Measurements from ENCODE around the gene MAB21L4. TPM values are rescaled to one million over a fixed set of nuclear protein-coding genes. Genes with fewer than 3 reads are reported as not detected.

Gene MAB21L4
- total RNA-seq, 1 donor from 2014 or later, result 148 TPM

- ATAC-seq, result peak; percentile 14
Measured at GRCh38 chr2:240894006-240894405, 1.9 kb downstream of the MAB21L4 start.

DNA sequence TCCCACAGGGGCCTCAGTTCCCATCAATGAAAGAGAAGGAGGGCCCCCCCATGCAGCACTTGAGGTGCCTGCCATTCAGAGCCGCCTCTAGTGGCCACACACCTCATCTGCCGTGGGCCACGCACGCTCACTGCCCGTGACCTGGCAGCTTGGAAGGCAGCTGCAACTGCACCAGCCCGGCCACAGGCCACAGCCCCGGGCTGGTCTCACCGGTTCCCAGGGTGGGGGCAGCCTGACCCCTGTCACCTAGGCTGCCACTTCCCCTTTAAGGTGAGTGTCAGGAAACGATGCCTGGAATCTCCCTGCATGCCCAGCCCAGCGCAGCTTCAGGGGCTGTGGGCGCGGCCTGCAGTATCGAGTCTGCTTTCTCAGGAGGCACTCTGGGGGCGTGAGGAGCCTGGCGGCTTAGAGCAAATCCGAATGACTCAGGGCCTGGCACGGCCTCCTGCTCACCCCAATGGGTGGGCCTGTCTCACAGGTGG is 2.6 kb downstream of the MAB21L4 start:
- ATAC-seq, result peak; percentile 62

GRCh38 chr2:240892925-240893324 is 3.0 kb downstream of the MAB21L4 start:
- ATAC-seq, result no peak

DNA sequence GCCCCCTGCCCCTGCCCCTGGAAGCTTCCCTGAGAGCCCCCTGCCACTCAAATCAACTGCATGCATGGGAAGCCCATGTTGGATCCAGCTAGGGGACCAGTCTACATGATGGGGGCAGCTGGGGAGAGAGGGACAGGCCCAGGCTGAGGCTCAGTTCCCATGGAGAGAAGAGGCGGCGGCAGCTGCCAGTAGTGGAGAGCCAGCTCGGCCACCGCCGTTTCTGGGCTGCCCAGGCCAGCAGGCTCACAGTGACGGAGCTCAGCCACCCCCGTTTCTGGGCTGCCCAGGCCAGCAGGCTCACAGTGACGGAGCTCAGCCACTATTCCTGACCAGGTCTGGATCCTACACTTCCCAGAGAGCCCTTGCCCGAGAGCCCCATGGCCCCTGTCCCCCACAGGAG is 3.6 kb downstream of the MAB21L4 start:
- no peak for ATAC-seq

DNA sequence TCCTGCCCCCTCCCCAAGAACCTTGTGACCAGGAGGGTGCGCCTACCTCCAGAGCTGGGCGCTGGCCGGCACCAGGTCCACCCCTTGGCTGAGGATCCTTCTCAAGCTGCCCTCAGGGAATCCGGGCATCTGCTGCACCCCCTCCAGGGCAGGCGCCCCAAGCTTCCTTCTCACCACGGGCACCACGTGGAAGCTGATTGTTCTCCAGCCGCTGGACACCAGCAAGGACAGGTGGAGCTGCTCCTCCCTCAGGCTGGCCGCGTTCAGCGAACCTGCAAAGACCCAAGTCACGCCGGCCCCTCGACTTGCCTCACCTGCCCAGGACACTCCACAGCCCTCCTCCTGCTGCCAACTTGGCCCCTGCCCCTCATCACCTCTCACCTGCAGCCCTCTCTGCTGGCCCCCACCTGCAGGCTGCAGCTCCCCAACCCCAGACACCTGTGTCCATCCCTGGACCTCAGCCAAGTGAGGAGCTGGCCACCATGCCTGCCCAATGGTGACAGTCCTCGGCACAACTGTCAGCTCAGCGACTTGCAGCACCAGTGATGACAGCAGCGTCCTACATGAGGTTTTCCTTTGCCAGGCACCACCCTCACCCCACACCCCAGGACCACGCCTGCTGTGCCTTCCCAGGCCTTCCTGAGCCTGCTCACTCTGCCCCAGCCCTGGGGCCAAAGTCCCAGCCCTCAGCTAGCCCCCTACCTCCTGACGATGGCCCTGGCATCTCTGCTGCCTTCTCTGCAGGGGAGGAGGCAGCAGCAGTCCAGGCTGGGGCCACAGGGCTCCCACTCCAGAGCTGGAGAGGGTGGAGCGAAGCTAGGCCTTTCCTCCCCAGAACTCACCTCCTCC is 4.2 kb downstream of the MAB21L4 start:
- peak; percentile 8 for ATAC-seq

- no peak for ATAC-seq
Measured at GRCh38 chr2:240890691-240891090, 5.3 kb downstream of the MAB21L4 start.

DNA sequence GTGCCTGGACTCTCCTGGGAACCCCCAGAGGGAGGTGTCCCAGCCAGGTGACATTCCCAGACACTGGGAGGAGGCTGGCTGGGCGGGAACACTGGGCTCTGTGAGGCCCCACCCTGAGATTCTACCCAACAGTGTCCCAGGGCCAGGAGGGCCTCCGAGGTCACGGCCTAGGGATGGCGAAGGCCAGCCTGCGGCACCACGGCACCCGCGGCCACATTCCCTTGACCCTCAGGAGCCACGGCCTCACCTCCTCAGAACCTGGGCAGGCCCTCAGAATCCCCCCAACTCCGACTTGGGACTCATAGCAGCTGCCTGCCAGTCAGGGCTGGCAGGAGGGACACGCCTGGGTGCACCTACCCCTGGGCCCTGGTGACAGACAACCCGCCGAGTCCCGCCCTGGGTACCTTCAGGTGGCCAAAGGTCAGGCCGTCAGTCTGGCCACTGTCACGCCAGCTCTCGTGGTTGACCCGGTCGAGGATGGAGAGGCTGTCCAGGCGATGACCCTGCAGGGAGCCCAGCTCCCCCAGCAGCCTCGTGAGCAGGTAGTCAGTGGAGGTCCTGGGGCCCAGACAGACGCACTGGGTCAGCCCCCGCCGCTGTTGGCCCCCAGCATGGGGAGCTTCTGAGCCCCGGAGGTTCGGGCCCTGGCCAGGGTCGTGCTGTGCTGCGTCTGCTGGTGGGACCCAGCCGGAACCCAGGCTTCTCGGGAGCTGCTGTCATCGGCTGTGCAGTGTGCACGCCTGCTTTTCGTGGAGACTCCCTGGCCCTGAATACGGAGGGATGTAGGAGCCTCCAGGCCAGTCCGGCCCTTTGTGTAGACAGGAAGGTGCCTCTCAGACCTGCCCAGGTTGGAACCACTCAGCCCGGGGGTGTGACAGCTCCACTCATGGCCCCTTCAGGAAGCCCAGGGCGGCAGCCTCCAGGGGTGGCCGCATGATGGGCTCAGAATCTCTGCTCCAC is 6.1 kb downstream of the MAB21L4 start:
- no peak for ATAC-seq

DNA sequence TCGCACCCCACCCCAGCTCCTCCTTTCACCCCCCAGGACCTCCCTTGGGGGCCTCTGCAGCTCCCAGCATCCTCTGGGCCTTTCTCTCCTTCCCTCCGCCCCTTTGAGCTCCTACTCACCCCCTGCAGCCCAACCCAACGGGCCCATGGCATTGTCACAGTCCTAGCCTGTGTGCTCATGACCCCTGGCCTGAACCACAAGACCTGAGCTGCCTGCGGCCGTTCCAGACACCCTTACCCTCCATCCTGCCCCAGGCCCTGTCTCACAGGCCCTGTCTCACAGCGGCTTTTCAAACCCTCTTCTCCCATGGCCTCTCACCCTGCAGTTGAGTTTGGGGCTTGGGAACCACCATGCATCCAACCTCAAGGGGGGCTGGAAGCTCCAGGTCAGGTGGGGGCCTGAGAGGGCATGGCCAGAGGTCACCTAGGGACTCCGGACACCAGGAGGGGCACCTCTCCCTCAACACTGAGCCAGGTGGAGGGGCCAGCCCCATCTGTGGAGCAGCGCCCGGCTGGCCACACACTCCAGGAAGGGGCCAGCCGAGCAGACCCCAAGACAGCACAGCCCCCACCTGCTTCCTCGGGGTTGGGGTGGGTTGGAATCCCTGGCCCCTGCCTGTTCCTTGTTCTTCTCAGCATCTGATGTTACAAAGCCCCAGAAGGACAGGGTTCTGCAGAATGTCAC is 6.9 kb downstream of the MAB21L4 start:
- no peak for ATAC-seq

DNA sequence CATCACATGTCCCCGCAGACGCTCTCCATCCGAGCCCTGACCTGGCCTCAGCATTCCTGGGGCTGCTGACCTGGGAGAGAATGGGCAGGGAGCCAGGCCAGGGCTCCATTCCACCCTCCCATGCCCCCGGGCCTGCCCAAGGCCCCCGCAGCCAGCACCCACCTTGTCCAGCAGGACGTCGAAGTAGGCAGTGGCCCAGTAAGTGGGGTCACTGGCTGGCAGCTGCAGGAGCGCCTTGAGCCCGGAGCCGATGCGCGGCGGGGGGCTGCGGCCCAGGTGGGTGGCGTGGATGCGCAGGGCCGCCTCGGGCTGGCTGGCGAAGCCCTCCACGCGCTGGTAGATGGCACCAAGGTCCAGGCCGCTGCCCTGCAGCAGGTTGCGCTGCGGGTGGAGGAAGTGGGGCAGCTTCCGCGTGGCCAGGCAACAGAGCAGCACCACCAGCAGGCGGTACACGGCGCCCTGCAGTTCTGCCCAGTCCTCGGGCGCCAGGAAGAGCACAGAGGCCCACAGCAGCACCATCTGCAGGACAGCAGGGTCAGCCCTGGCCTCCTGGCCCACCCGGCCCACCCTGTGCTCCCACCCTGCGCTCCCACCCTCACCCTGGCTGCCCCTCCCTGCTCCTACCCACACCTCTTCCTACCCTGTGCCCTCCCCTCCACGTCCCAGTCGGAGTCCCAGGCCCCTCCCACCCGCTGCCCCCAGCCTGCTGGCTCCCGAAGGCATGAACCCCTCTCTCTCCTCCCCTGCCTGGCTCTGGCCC is 7.6 kb downstream of the MAB21L4 start:
- ATAC-seq, result no peak

- ATAC-seq, result no peak
Measured at GRCh38 chr2:240887631-240888030, 8.3 kb downstream of the MAB21L4 start.

DNA sequence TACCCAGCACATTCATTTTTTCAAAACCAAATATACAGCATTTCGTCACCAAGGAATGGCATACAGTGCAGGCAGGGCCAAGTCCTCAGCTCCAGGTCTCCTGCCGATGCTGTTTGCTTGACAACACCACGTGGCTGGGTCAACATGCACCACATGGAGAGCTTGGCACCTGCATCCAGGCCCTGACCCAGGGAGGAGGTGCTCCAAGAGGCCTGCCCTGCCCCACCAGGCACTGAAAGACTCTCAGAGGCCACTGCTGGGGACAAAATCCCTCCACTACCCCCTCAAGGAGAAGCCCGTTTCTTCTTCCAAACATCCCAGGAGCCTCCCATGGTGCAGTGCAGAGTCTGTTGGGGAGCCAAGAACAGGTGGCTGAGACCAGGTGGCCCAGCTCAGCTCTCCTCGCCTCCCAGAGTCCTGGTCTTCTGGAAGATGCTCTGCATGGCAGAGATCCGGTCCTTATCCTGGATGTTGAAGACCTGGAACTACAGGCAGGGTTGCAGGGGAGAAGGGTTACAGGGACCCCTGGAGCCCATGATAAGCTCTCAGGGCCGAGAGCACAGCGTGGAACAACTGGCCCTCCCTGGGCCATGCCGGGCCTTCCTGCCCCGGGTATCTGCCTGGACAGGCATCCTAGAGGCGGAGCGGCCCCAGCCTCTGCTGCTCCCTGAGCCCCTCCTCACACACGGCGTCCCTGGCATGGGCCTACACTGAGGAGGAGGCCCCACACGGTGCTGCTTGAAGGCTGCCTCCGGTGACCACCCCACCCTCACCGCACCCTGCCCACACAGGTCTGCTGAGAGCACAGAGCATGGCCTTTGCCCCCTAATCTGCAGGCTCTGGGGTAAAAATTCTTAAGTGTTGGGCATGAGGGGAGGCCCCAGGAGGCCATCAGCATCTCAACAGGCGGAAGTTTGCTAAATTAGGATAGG is 9.0 kb downstream of the MAB21L4 start:
- ATAC-seq, result no peak

GRCh38 chr2:240886023-240886565 is 9.9 kb downstream of the MAB21L4 start:
- ATAC-seq, result no peak

- ATAC-seq, result no peak
Measured at GRCh38 chr2:240885566-240885965, 10.4 kb downstream of the MAB21L4 start.

DNA sequence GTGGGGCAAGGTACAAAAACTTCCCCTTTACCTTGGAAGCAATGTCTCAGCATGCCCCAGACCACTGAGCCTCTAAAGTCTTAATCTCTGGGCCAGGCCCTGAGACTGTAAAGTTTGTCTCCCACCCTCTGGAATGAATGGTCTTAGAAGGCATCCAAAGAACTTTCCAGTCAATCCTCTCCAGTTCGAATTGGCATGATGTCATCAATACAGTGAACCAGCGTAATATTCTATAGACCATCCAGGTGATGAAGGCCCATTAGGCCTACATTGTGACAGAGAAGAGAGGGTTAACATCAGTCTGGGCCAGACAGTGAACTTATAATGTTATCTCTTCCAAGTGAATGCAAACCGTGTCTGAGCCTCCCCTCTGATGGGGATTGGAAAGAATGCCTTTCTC is 11.2 kb downstream of the MAB21L4 start:
- ATAC-seq, result no peak

DNA sequence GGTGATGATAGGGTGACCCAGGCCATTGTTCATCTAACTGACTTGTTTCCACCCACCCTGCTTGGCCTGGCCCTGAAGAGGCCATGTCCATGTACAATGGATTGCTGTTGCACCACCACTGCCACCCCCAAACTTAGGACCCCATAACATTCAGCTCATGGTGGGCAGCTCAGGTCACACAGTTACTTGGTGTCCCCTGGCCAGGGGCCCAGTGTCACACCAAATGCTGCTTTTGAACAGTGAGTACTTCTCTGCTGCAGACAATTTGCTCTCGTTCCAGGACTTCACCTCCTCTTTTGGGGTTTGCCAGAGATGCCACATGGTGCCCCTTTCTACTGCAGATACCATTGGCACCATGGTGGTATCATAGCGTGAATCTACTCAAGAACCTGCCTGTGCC is 11.7 kb downstream of the MAB21L4 start:
- no peak for ATAC-seq

- ATAC-seq, result no peak
Measured at GRCh38 chr2:240881913-240882312, 14.0 kb downstream of the MAB21L4 start.

- ATAC-seq, result peak; percentile 27
Measured at GRCh38 chr2:240879105-240879504, 16.9 kb downstream of the MAB21L4 start.

- ATAC-seq, result peak; percentile 9
Measured at GRCh38 chr2:240878341-240878936, 17.5 kb downstream of the MAB21L4 start.

DNA sequence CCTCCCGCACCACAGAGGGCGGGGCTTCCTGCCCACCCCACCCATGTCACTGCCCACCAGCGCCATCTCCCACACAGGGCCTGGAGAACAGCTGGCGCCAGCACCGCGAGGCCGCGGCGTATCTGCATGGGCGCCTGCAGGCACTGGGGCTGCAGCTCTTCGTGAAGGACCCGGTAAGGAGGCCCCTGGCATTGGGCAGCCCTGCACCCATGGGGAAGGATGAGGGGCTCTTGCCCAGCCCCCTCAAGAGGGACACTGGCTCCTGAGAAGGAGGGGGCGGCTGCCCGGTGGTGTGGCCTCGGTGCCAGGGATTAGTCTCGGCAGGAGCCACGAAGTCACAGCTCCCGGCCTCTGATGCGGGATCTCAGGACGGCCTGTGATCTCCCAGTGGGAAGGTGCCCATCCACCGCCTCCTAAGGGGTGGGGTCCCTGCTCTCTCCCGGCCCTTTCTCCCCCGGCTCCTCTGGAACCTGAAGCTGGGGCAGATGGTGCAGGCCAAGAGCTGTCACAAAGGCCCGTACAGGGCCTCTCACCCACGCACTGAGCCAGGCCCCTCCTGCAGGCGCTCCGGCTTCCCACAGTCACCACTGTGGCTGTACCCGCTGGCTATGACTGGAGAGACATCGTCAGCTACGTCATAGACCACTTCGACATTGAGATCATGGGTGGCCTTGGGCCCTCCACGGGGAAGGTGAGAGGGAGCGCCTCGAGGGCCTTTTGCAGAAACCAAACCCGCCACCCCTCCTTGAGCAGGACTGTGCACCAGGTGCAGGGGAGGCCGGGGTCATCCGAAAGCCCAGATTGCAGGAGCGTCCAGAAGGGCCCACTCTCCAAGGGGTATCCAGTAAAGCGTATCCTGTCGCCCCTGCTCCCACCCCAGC is 18.3 kb downstream of the MAB21L4 start:
- ATAC-seq, result no peak
